OCI-LY3 (cell line): ENCODE data around the gene TPRN.

ENCODE experiments used
- H2AFZ ChIP-seq: fragments of 200-600, 300-600 bp; shearing (Covaris generic); 2 replicates; pipeline ENCODE4 v1.6.0; 2014; ENCODE audit warnings: antibody characterized with exemption, low read depth, low read length
- H3K27ac ChIP-seq: fragments of 200-600, 300-600 bp; sonication (generic); 2 replicates; pipeline ENCODE4 v1.5.1; 2014; ENCODE audit warnings: mild to moderate bottlenecking, low read length, moderate library complexity, mixed read lengths
- H3K27me3 ChIP-seq: fragments of 200-600, 300-600 bp; sonication (generic); 2 replicates; pipeline ENCODE4 v1.6.1; 2014; ENCODE audit warnings: low read depth, low read length, mixed read lengths
- H3K36me3 ChIP-seq: fragments of 200-600, 300-600 bp; sonication (generic); replicated peaks from 2 replicates; pipeline ENCODE3; 2014; ENCODE audit warnings: low read depth, low read length, mixed read lengths
- H3K4me1 ChIP-seq: fragments of 300-600, 200-600 bp; sonication (generic); 2 replicates; pipeline ENCODE4 v1.6.1; 2014; ENCODE audit warnings: low read length, mixed read lengths
- H3K4me2 ChIP-seq: fragments of 200-600, 300-600 bp; sonication (generic); 2 replicates; pipeline ENCODE4 v1.6.1; 2014; ENCODE audit warnings: low read length, mixed read lengths
- H3K4me3 ChIP-seq: fragments of 300-600, 200-600 bp; sonication (generic); 2 replicates; pipeline ENCODE4 v1.5.1; 2014; ENCODE audit warnings: antibody characterized with exemption, mild to moderate bottlenecking, low read length, moderate library complexity
- H3K79me2 ChIP-seq: fragments of 300-600, 200-600 bp; shearing (Covaris generic); 2 replicates; pipeline ENCODE4 v1.6.1; 2014; ENCODE audit warnings: mild to moderate bottlenecking, low read length, mixed read lengths
- H3K9ac ChIP-seq: fragments of 300-600, 200-600 bp; shearing (Covaris generic); 2 replicates; pipeline ENCODE4 v1.6.0; 2014; ENCODE audit warnings: mild to moderate bottlenecking, low read length, moderate library complexity
- H3K9me3 ChIP-seq: fragments of 200-600, 300-600 bp; shearing (Covaris generic); 2 replicates; pipeline ENCODE4 v1.6.1; 2014; ENCODE audit warnings: low read length, mixed read lengths; ENCODE audit not compliant: insufficient read depth
- H4K20me1 ChIP-seq: fragments of 200-600, 300-600 bp; sonication (generic); 2 replicates; pipeline ENCODE4 v1.6.1; 2016; ENCODE audit warnings: low read length, mixed read lengths; ENCODE audit not compliant: insufficient read depth
- EZH2phosphoT487 ChIP-seq: fragments of 200-600 bp; shearing (Covaris generic); IDR thresholded peaks from 2 replicates; pipeline ENCODE4 v1.6.1; 2018; ENCODE audit warnings: antibody characterized with exemption, mixed run types, low read depth
- TF ChIP-seq, protein P1 (sequence below): fragments of 200-600, 300-600 bp; sonication (generic); IDR thresholded peaks from 2 replicates; pipeline ENCODE4 v1.5.1; 2014; ENCODE audit warnings: antibody characterized with exemption, low read length, low read depth

Gene TPRN

GRCh38 chr9:137202966-137203365, 2.4 kb upstream of the TPRN start:
- no peaks in the 10 kb centered on the region for H3K36me3 ChIP-seq
- H3K4me2 ChIP-seq, result no peak overlapping the region
- peaks cover 60% of the 10 kb centered on the region for H3K79me2 ChIP-seq
- no peaks in the 10 kb centered on the region for H3K9me3 ChIP-seq
- TF ChIP-seq, protein P1, sequence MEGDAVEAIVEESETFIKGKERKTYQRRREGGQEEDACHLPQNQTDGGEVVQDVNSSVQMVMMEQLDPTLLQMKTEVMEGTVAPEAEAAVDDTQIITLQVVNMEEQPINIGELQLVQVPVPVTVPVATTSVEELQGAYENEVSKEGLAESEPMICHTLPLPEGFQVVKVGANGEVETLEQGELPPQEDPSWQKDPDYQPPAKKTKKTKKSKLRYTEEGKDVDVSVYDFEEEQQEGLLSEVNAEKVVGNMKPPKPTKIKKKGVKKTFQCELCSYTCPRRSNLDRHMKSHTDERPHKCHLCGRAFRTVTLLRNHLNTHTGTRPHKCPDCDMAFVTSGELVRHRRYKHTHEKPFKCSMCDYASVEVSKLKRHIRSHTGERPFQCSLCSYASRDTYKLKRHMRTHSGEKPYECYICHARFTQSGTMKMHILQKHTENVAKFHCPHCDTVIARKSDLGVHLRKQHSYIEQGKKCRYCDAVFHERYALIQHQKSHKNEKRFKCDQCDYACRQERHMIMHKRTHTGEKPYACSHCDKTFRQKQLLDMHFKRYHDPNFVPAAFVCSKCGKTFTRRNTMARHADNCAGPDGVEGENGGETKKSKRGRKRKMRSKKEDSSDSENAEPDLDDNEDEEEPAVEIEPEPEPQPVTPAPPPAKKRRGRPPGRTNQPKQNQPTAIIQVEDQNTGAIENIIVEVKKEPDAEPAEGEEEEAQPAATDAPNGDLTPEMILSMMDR, result no peak
- TF ChIP-seq EZH2phosphoT487, result no peak
- H3K27me3 ChIP-seq, result no peaks in the 10 kb centered on the region
- H2AFZ ChIP-seq, result no peak overlapping the region
- H4K20me1 ChIP-seq, result no peaks in the 10 kb centered on the region; the same call in 1 of the 2 replicates
- H3K4me3 ChIP-seq, result no peak overlapping the region
- H3K4me1 ChIP-seq, result peaks cover 33% of the 10 kb centered on the region
- no peak overlapping the region for H3K27ac ChIP-seq
- no peak overlapping the region for H3K9ac ChIP-seq

GRCh38 chr9:137201205-137201868, 796 bp upstream of the TPRN start:
- peak overlapping the region; percentile 91 for H3K4me2 ChIP-seq
- H2AFZ ChIP-seq, result no peak overlapping the region
- peak overlapping the region; percentile 60 for H3K27ac ChIP-seq
- H3K27me3 ChIP-seq, result no peaks in the 10 kb centered on the region
- peak overlapping the region; percentile 76 for H3K9ac ChIP-seq
- H3K4me1 ChIP-seq, result peaks cover 29% of the 10 kb centered on the region
- TF ChIP-seq, protein P1, result no peak
- TF ChIP-seq EZH2phosphoT487, result no peak
- H4K20me1 ChIP-seq, result no peaks in the 10 kb centered on the region; the same call in 1 of the 2 replicates
- H3K9me3 ChIP-seq, result no peaks in the 10 kb centered on the region
- peaks cover 49% of the 10 kb centered on the region for H3K79me2 ChIP-seq
- no peaks in the 10 kb centered on the region for H3K36me3 ChIP-seq
- H3K4me3 ChIP-seq, result peak overlapping the region; percentile 84

GRCh38 chr9:137199411-137200121, 975 bp downstream of the TPRN start:
- TF ChIP-seq, protein P1, result no peak
- TF ChIP-seq EZH2phosphoT487, result no peak
- Histone ChIP-seq H3K36me3 (no peaks in the 10 kb centered on the region), H3K9ac (peak overlapping the region; percentile 49), H4K20me1 (no peaks in the 10 kb centered on the region; the same call in 1 of the 2 replicates), H3K27ac (no peak overlapping the region), H3K27me3 (no peaks in the 10 kb centered on the region), H2AFZ (no peak overlapping the region), H3K4me2 (peak overlapping the region; percentile 78), H3K79me2 (peaks cover 32% of the 10 kb centered on the region), H3K4me3 (peak overlapping the region; percentile 76), H3K9me3 (no peaks in the 10 kb centered on the region), H3K4me1 (peaks cover 24% of the 10 kb centered on the region)

GRCh38 chr9:137198902-137199283, 1.6 kb downstream of the TPRN start:
- Histone ChIP-seq H3K4me2 (no peak overlapping the region), H3K79me2 (peaks cover 25% of the 10 kb centered on the region), H3K27me3 (no peaks in the 10 kb centered on the region), H4K20me1 (no peaks in the 10 kb centered on the region), H3K4me3 (no peak overlapping the region), H3K36me3 (no peaks in the 10 kb centered on the region), H3K27ac (no peak overlapping the region), H3K9me3 (no peaks in the 10 kb centered on the region), H3K4me1 (peaks cover 17% of the 10 kb centered on the region), H2AFZ (no peak overlapping the region), H3K9ac (no peak overlapping the region)
- TF ChIP-seq EZH2phosphoT487, result no peak
- TF ChIP-seq, protein P1, result no peak
